ENCODE data around the gene FAS.

Gene FAS

DNA sequence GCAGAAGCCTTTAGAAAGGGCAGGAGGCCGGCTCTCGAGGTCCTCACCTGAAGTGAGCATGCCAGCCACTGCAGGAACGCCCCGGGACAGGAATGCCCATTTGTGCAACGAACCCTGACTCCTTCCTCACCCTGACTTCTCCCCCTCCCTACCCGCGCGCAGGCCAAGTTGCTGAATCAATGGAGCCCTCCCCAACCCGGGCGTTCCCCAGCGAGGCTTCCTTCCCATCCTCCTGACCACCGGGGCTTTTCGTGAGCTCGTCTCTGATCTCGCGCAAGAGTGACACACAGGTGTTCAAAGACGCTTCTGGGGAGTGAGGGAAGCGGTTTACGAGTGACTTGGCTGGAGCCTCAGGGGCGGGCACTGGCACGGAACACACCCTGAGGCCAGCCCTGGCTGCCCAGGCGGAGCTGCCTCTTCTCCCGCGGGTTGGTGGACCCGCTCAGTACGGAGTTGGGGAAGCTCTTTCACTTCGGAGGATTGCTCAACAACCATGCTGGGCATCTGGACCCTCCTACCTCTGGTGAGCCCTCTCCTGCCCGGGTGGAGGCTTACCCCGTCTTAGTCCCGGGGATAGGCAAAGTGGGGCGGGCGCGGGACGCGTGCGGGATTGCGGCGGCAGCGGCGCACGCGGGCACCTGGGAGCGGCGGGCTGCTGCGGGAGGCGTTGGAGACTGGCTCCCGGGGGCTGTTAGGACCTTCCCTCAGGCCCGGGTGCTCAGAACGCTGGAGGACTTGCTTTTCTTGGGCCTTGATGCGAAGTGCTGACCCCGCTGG, at the start of gene FAS:
Gene FAS, plus strand, starts transcription at position 415 of the 777 bp plus-strand sequence. Its CDS starts 79 bp downstream, at position 494.
- DNase-seq: no peak

GRCh38 chr10:88941026-88941425, 49.6 kb upstream of the FAS start:
- no peak for DNase-seq

DNA sequence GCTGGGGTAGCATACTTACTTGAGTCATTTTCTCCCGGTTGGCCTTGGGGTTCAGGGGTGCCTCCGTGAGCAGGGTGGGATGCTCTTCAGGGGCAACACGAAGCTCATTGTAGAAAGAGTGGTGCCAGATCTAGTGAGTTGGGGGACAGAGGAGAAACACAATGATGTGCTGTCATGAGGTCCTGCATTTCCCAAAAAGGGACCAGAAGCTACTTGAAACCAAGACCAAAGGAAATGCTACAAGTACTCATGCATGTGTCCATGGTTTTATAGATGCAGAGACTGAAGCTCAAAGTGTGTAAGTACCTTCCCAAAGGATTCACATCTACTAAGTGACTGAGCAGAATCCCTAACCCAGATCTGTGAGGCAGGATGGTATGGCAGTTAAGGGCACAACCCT, 46.8 kb upstream of the FAS start:
- no peak for DNase-seq

- no peak for DNase-seq
Observed at GRCh38 chr10:88944813-88945212, 45.8 kb upstream of the FAS start.

DNA sequence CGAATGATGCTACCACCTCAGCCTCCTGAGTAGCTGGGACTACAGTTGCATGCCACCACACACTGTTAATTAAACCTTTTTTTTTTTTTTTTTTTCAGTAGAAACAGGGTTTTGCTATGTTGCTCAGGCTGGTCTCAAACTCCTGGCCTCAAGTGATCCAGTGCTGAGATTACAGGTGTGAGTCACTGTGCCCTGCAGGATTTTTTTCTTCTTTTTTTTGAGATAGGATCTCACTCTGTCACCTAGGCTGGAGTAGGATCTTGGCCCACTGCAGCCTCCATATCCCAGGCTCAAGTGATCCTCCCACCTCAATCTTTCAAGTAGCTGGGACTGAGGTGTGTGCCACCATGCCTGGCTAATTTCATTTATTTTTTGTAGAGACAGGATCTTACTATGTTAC, 44.4 kb upstream of the FAS start:
- no peak for DNase-seq

DNA sequence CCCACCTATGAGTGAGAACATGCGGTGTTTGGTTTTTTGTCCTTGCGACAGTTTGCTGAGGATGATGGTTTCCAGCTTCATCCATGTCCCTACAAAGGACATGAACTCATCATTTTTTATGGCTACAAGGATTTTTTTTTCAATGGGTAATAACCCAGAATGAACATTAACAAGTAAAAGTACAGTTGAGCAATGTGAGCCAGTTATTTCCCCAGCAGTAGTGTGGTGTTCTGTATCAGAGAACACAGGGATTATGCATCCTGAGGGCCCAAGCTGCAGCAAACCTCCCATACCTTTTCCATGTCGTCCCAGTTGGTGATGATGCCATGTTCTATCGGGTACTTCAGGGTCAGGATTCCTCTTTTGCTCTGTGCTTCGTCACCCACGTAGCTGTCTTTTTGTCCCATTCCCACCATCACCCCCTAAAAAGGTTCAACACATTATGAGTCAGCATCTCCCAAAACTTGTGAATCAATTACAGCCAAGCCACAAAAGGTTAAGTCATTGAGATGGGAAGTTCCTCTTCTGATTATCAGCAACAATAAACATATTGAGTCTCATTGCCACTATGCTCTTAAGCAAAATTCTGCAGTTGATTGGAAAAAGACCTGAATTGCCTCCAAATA, 43.5 kb upstream of the FAS start:
- DNase-seq: no peak

- no peak for DNase-seq
Observed at GRCh38 chr10:88949051-88949450, 41.5 kb upstream of the FAS start.

- DNase-seq: no peak
Observed at GRCh38 chr10:88949912-88950837, 40.4 kb upstream of the FAS start.

DNA sequence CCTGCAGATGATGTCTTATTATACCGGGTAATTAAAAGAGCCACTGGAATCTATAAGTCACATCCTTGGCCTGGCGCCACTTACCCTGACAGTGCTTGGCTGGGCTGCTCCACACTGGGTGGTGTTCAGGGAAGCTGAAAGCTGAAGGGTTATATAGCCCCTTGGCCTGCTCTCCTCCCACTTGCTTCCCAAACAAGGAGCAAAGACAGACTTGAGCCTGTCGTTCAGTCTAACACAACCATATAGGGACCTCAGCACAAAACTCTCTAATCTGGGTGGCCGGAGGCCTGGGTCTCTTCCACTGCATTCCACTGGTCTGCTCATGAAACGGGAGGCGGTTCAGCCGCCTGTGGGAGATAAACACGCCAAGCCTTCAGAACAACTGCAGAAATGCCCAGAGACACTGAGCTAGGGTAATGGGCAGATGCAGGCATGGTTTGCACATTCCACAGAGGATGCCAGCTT, 37.9 kb upstream of the FAS start, which contains the start of gene ACTA2:
Gene ACTA2, minus strand, starts transcription at position 127 of the 465 bp plus-strand sequence. CDS start 3,843 bp downstream, outside the sequence.
- no peak for DNase-seq

DNA sequence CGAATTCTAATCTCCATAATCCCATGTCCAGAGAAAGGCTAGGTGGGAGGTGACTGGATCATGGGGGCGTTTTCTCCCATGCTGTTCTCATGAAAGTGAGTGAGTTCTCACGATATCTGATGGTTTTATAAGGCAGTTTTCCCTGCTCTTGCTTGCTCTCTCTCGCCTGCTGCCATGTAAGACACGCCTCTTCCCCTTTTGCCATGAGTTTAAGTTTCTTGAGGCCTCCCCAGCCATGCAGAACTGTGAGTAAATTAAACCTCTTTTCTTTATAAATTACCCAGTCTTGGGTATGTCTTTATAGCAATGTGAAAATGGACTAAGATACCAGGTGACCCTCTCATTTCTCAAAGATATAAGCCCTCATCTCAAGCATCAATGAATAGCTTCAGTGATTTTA, 36.9 kb upstream of the FAS start:
- no peak for DNase-seq

DNA sequence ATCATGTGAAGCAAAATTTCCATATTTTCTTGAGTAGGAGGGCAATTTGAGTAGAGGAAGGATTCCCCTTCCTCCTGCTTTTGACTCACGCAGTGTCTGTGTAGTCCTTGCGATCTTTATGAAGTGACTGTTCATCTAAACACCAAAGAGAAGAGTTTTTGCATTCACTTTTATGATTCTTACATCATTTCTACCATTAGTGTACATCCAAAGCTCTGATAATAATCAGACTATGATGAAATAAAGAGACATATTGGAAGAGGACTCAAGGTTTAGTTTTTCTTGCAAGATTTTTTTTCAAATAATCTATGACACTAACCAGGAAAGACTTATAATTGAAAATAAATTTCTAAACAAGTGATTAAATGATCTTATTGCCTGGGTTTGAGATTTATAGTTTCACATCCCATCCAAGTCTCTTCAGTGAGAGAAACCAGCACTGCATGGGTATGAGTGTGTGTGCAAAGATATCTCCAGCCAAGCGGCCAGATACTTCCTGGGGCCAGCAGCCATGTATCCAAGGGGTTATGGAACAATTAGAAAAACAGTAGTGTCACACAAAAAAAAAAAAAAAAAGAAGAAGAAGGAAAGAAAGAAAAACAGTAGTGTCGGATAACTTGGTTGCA, 36.0 kb upstream of the FAS start:
- DNase-seq: no peak

DNA sequence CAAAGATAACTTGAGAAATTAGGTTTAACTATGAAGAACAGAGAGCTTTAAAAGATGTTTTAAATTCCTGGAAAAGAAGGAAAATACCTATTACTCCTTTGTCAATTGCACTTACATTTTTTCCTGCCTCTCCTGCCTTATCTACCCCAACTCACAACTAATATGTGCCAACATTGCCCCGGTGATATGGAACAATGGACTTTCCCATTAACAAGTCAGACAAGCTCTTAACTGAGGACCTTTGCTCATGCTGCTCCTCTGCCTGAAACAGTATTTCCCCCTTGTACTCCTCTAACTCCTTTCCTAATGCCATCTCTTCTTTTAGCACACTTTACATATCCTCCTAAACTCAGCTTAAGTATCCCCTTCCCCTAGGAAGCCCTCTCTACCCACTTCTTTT, 33.2 kb upstream of the FAS start:
- no peak for DNase-seq

DNA sequence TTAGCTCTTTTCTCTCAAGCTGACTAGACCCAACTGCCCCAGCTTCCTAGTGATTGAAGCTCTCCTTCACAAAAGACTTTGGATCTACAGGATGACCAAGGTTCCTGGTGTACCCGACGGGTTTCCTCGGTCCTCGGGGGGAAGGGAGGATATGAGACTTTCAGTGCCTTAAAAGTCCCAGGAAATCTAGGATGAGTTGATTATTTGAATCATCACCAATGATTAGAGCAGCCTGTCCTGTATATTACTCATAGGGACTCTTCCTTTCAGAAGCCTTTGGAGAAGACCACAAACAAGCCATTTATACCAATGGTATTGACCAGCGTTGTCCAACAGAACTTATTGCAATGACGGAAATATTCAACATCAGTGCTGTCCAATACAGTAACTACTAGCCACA, 31.9 kb upstream of the FAS start:
- DNase-seq: no peak

DNA sequence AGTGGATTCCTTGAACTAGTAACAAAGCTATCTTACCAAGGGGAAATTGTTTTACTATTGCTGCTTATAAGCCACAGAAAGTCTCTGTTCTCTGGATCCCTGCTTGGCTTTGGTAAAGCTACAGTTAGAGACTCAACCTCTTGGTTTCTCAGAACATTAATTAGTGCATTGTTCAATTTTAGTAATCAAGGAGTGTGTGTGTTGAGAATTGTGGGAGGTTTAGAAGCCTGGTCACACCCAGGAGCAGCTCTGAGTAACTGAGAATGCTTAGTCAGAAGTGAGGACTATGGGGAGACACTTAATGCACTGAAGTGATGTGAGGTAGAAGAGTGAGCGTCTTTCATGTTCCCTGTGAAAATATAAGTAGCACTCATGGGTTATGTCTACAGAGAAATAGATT, 29.8 kb upstream of the FAS start:
- DNase-seq: no peak

DNA sequence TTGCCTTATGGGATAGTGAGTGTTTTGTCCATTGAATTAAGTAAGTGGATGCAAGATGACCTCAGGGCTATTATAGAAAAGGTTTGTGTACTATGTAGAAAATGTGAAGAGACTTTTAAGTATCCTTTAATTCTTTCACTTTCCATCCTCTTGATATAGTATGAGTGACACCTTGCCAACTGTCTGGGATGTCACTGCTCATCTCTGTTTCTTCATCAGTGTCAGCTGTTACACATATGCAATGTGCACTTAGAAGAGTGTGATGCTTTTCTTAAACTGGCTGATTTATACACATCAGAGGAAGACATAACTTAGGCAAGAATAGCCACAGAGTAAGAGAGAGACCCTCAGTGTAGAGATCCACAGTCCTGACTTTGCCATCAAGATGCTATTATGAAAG, 29.3 kb upstream of the FAS start:
- DNase-seq: no peak

- no peak for DNase-seq
Observed at GRCh38 chr10:88962336-88962735, 28.3 kb upstream of the FAS start.

- no peak for DNase-seq
Observed at GRCh38 chr10:88963318-88963717, 27.3 kb upstream of the FAS start.

DNA sequence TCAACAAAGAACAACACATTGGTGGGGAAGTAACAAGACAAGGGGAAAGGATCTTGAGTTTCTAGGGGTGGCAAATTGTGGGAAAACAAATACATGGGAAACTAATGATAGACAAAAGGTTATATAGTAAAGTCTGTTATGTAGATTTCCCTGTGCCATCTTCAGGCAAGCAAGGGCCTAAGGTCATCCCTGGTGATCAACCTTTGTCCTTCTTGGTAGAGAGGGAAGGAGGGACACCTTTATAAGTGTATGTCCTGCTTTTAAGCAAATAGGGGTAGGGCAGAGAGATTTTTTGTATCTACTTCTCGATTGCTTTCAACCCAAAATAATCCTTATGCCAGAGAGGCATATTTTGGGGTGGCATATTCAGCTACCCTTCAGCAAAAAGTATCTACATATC, 26.2 kb upstream of the FAS start:
- no peak for DNase-seq

- no peak for DNase-seq
Observed at GRCh38 chr10:88964869-88965415, 25.7 kb upstream of the FAS start.

GRCh38 chr10:88966797-88967196, 23.8 kb upstream of the FAS start:
- DNase-seq: no peak

- DNase-seq: no peak
Observed at GRCh38 chr10:88968391-88968790, 22.2 kb upstream of the FAS start.

DNA sequence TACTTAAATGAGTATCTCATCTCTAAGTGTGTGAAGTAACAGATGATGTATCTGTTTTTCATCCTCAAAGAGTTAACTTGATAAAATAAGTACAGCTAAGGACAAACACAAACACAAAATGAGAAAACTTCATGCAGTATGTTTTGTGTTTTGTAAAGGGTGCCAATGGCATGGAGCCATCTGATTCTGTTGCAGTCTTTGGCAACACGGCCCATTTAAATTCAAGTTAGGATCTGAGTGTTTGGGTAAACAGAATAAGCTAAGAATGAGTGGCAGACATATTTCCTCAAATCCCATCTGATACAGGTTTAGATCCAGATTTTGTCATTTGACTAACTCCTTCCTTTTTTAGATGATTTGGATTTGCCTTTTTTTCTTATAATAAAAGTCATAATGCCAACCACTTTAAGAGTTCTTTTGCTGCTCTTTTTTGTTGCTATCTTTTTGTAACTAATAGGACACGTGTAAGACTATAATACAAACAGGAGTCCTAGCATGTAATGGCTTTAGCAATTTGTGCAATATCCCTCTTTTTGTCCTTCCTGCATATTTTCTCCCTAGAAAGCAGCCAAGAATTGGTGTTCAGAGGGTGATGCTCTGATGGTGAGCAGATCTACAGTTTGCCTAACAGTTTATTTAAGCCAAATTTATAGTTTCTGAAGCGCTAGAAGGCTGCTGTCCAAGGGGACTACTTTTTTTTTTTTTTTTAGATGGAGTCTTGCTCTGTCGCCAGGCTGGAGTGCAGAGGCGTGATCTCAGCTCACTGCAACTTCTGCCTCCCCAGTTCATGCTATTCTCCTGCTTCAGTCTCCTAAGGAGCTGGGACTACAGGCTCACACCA, 19.2 kb upstream of the FAS start:
- DNase-seq: no peak
